Prostate gland (tissue), 2 donors: ENCODE measurements around the gene BLZF1.

Experiments
- POLR2A ChIP-seq: fragments of 450-650 bp; IDR thresholded peaks from one replicate; pipeline ENCODE4 v1.6.1; 2016; ENCODE audit warnings: antibody characterized with exemption, mild to moderate bottlenecking
- POLR2AphosphoS5 ChIP-seq: sonication (generic); formaldehyde crosslinking; IDR thresholded peaks from one replicate; pipeline ENCODE4 v1.6.1; 2017; ENCODE audit warnings: antibody characterized with exemption
- TF ChIP-seq, protein P1 (sequence below), 4 experiments: fragments of 200-600 bp in 2 of 4; fragments of 450-650 bp in 2 of 4; sonication (generic) in 2 of 4; IDR thresholded peaks; 1 replicate in 3 of 4; 2 replicates in 1 of 4; pipeline ENCODE4 v1.5.1; 2016 to 2019; ENCODE audit warnings: antibody characterized with exemption in 4 of 4, mild to moderate bottlenecking in 2 of 4, moderate library complexity in 2 of 4

DNA sequence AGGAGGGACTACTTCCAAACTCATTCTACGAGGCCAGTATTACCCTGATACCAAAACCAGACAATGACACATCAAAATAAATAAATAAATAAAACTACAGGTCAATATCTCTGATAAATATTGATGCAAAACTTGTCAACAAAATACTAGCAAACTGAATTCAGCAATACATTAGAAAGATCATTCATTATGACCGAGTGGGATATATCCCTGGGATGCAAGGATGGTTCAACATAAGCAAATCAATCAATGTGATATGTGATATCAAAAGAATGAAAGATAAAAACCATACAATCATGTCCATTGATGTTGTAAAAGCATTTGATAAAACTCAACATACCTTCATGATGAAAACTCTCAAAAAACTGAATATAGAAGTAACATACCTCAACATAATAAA is 37.1 kb upstream of the BLZF1 start:
- TF ChIP-seq, protein P1, sequence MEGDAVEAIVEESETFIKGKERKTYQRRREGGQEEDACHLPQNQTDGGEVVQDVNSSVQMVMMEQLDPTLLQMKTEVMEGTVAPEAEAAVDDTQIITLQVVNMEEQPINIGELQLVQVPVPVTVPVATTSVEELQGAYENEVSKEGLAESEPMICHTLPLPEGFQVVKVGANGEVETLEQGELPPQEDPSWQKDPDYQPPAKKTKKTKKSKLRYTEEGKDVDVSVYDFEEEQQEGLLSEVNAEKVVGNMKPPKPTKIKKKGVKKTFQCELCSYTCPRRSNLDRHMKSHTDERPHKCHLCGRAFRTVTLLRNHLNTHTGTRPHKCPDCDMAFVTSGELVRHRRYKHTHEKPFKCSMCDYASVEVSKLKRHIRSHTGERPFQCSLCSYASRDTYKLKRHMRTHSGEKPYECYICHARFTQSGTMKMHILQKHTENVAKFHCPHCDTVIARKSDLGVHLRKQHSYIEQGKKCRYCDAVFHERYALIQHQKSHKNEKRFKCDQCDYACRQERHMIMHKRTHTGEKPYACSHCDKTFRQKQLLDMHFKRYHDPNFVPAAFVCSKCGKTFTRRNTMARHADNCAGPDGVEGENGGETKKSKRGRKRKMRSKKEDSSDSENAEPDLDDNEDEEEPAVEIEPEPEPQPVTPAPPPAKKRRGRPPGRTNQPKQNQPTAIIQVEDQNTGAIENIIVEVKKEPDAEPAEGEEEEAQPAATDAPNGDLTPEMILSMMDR (IDR thresholded peaks at IDR 0.05) = no peak
- TF ChIP-seq POLR2A (no peak), POLR2AphosphoS5 (no peak)
